A549 treated with CORT108297 at 1 μM for 4 hours (cell line): ENCODE measurements around the gene OR52B2. TPM values are rescaled to one million over a fixed set of nuclear protein-coding genes. Genes with fewer than 3 reads are reported as not detected.

Experiments
- total RNA-seq: library from RNA; stranded (reverse); fragments of 200-300 nt; extraction: Qiagen RNA extraction; gene quantifications from 5 replicates; pipeline ENCODE4 v1.2.3, GENCODE V29; 2022

The OR52B2 gene
- total RNA-seq, result not detected in 5 replicates

GRCh38 chr11:6170226-6170625 is at the start of gene OR52B2:
Gene OR52B2, minus strand, starts transcription at chr11:6170326. Its CDS starts 0 bp downstream, at chr11:6170326.

GRCh38 chr11:6205366-6205765 is 35.2 kb upstream of the OR52B2 start, which contains the start of gene C11orf42:
Gene C11orf42, plus strand, starts transcription at chr11:6205557. Its CDS starts 59 bp downstream, at chr11:6205616.

GRCh38 chr11:6199174-6199810 is 29.2 kb upstream of the OR52B2 start, which contains the start of gene OR52W1:
Gene OR52W1, plus strand, starts transcription at chr11:6199224. Its CDS starts 0 bp downstream, at chr11:6199224.

Other genes with a start within 250 kb of the OR52B2 start
- gene OR56A3, start 228.1 kb downstream of the OR52B2 start, total RNA-seq, result not detected in 5 replicates
- not detected in 5 replicates for gene OR56A5, start 201.8 kb downstream of the OR52B2 start, total RNA-seq
- gene OR52L1, start 183.3 kb downstream of the OR52B2 start, total RNA-seq, result not detected in 5 replicates
- not detected in 5 replicates for gene OR56A4, start 163.4 kb downstream of the OR52B2 start, total RNA-seq
- gene OR56A1, start 139.6 kb downstream of the OR52B2 start, total RNA-seq, result not detected in 5 replicates
- gene OR56B4, start 62.6 kb downstream of the OR52B2 start, total RNA-seq, result not detected in 5 replicates
- gene OR52W1, start 28.9 kb upstream of the OR52B2 start, total RNA-seq, result not detected in 5 replicates
- gene C11orf42, start 35.2 kb upstream of the OR52B2 start, total RNA-seq, result not detected in 5 replicates
- gene FHIP1B, start 64.3 kb upstream of the OR52B2 start, total RNA-seq, result 13.3 to 20.2 TPM (median 17.9 TPM) in 5 replicates
- gene CNGA4, start 68.8 kb upstream of the OR52B2 start, total RNA-seq, result 0.03 to 0.09 TPM (median 0.06 TPM) in 4 of 5 replicates, not detected in the other
- gene CCKBR, start 89.5 kb upstream of the OR52B2 start, total RNA-seq, result not detected in 5 replicates
- 26.7 to 37.5 TPM (median 28.9 TPM) in 5 replicates for gene CAVIN3, start 150.2 kb upstream of the OR52B2 start, total RNA-seq
- 10.0 to 11.9 TPM (median 10.5 TPM) in 5 replicates for gene SMPD1, start 220.1 kb upstream of the OR52B2 start, total RNA-seq
- gene APBB1, start 248.8 kb upstream of the OR52B2 start, total RNA-seq, result 16.5 to 20.3 TPM (median 20.1 TPM) in 5 replicates